Measurements from ENCODE around the gene CACNA1H.

DNA sequence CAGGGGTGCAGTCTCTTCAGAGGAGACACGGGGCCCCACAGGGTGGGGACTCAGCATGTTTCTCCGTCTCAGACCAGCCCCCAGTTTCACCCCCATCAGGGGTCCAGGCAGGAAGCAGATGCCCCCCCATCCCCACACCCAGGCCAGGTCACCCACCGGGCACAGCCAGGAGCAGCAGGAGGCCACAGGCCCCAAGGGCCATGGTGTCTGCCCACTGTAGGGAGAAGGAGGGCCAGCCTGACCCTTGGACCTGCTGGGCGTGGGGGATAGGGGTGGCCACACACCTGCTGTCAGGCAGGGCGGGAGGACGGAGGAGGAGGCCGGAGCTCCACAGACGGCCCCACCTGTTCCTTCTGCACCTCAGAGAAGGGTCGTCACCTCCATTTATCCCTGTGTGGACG is 72.1 kb downstream of the CACNA1H start, which contains the start of gene TPSG1:
- TF ChIP-seq POLR2A (IDR thresholded peaks at IDR 0.05; ENCODE audit: low read depth, low read length) = no peak
- TF ChIP-seq CTCF (conservative IDR thresholded peaks at IDR 0.05; ENCODE audit: low read depth, low read length) = no peak
- no peak for TF ChIP-seq RFX5 (IDR thresholded peaks at IDR 0.05; ENCODE audit: low read depth, low read length)
- no peak for TF ChIP-seq CEBPB (IDR thresholded peaks at IDR 0.05; ENCODE audit: low read depth, low read length)
- no peak for TF ChIP-seq CHD1 (IDR thresholded peaks at IDR 0.05; ENCODE audit: low read depth, low read length)
- TF ChIP-seq, protein P1, sequence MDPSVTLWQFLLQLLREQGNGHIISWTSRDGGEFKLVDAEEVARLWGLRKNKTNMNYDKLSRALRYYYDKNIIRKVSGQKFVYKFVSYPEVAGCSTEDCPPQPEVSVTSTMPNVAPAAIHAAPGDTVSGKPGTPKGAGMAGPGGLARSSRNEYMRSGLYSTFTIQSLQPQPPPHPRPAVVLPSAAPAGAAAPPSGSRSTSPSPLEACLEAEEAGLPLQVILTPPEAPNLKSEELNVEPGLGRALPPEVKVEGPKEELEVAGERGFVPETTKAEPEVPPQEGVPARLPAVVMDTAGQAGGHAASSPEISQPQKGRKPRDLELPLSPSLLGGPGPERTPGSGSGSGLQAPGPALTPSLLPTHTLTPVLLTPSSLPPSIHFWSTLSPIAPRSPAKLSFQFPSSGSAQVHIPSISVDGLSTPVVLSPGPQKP (IDR thresholded peaks at IDR 0.05; ENCODE audit: borderline replicate concordance, low read depth, low read length) = no peak
- TF ChIP-seq RAD21 (IDR thresholded peaks at IDR 0.05; ENCODE audit: low read length) = no peak
- no peak for TF ChIP-seq USF2 (IDR thresholded peaks at IDR 0.05; ENCODE audit: low read depth, low read length)
- TF ChIP-seq SMC3 (IDR thresholded peaks at IDR 0.05; ENCODE audit: low read depth, low read length) = no peak
- TF ChIP-seq MAFK (IDR thresholded peaks at IDR 0.05; ENCODE audit: low read depth, low read length) = no peak
